Stimulated activated naive CD4-positive, alpha-beta T cell treated with Interleukin-2 at 50 U/mL for 16 hours (primary cell): ENCODE measurements around the gene MRPL39.
A peak's percentile ranks its signal among the peaks of the same experiment; 100 is the strongest.

Experiments used
- DNase-seq: peaks from one replicate; lab custom pipeline; 2025; lab: John Stamatoyannopoulos, UW

Gene MRPL39

DNA sequence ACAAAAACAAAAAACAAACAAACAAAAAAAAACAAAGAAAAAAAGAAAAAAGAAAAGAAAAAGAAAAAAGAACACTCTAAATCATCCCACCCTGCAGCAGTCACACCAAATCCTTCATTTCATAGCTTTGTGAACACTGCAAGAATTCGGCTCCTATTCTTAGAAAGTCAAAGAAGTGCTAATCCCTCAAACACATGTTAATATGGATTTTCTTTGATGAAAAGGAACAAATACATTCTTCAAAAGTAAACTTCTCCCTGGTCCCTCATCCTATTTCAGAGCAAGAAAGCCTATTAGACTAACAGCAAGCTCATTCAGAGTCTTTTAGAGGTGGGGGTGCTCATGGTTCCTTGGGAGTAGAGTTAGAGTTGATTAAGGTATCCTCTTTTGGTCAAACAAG, 7.2 kb upstream of the MRPL39 start:
- no peak for DNase-seq

DNA sequence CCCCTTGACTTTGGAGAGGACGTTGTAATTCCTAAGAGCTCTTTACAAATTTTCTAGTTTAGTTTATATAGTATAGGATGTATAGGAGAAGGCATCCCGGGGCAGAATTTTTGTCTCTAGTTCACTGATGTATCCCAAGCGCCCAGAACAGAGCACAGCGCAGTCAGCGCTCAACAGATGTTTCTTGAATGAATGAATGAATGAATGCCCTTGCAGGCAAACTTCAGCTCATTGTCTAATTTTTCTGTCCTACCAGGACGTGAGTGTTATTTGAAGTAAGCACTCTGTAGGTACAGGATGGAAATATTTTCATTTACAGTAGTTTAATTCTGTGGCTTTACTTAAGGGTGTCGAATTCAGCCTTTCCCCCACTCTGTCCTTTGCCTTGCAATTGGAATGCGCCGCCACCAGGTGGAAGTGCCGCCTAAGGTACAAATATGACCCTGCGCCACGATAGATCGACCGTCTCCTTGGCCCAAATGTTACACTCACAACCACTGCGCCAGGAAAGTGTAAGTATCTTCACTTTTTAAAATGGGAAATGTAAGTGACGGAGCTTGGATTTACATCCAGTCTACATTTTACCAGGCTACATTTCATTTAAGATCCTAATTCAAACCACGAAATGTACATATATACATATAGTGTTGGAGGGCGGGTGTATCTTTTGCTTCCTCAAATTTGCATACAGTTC, 910 bp upstream of the MRPL39 start:
- peak; percentile 70 for DNase-seq

DNA sequence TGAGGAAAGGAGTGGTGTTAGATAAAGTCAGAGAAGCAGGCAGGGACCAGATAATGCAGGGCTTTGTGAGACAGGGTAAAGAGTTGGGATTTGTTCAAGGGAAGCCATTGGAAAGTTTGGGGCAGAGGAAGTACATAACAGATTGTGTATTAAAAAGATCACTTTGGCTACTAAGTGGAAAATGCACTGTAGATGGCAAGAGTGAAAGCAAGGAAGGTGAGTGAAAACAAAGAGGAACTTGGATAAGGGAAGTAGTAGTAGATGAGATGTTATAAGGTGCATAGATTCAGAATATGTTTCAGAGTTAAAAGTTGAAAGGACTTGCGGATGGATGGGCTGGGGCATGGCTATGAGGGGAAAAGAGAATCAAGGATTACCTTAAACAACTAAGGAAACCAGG, 17.4 kb downstream of the MRPL39 start:
- DNase-seq: no peak

DNA sequence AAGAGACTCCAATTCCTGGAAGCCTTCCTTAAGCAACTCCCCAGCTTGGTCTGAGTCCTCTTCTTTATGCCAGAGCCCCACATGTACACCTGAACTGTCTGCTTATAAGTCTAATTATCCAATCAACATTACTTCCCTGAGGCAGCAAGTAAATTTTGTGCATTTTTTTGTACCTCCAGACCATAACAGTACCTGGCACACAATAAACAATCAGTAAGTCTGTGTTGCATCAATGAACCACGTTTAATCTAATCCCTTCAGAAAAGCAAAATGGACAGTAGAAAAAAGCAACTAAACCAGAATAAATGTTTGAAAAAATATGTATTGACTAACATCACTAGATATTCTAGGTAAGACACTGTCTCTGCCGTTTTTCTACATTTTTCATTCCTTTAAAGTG, 20.5 kb downstream of the MRPL39 start:
- DNase-seq: no peak

DNA sequence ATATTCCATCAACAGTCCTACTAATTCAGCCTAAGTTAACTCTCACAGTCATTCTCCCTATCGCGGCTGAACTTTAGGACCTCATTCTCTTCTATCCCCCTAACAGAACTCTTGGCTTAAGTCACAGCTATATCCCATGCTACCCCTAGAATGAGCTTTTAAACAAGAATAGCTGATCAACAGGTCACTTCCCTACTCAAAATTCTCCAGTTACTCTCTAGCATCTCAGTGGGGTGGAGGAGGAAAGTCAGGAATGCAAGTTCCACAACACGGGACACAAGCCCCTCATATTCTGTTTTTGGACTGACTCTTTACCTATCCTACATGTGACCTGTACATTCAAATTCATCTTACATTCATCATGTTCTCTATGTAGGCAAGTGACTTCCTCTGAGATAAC, 21.0 kb downstream of the MRPL39 start:
- no peak for DNase-seq

DNA sequence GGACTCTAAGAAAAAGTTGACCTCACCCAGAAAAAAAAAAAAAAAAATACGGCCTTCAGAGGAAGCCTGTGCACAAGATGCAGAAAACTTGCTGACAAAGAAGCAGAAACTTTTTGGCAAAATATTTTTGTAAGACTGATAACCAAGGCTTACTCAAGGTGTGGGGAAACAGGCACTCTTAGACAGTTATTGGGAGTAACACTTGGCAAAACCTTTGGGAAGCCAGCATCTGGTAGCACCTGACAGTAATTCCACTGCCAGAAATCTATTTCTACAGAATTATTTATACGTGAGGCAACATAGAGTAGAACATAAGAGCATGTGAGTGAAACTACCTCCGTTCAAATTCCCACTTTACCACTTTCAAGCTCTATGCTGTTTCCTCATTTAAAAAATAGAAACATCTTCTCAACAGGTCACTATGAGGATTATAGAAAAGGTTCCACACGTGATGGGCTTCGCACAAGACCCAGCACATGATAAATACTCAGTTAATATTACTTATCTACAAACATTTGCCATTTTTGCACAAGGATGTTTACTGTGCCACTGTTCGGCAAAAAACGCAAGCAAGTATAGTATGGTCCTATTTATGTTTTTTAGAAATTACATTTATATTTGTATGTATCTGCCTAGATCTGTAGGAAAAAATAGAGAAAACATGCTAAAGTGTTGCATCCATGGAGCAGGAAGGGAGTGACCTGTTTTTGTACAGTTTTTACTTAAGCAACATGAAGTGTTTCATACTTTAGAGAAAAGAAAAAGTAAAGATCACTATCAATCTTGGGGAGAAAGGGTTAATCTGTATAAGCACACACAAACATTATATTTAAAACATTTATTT, 22.2 kb downstream of the MRPL39 start:
- no peak for DNase-seq

DNA sequence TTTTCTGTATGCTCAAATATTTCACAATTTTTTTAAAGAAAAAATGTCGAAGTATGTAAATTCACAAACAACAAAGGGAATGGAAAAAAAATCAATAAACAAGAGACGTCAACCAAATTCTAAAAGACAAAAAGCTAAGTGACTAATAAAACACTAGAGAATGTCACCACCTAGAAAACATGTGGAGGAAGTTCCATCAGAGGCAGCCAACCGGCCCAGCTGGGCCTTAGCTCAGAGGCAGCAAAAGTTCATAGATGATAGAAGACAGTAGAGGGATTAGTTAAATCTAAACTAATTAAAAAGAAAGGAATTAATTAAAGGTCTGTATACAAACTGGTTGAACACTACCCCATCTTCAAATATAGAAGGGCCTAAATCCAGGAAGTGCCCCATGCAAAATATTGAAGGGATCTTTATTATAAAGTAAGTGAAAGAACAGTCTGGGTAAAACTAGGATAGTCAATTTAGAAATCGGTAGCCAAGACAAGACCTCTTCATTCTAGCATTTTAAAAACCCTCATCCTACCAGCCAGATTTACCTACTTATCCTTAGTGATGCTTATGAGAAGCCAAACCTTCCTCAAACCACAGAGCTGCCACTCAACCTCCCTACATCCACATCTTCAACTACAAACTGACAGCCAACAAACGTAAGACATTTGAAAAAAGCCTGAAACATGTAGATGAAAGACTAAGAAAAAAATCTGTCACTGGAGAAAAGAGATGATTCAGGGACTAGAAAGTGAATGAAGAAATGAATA, 23.7 kb downstream of the MRPL39 start:
- DNase-seq: no peak

DNA sequence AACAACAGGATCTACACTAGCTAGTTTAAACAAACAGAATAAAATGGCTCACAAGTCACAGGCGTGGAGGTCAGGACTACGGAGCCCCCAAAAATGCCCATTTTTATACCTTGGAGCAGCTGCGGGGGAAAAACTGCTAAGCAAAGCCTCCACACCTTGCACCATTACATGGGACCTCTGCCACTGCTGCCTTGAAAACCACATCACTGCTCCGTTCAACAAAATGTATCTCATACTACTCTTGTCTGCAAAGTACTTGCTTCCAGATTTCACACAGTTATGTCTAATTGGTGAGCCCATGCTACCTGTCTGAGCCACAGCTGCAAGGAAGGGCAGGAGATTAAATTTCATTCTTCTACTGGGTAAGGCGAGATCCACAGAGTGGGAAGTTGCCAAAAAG, 24.4 kb downstream of the MRPL39 start:
- no peak for DNase-seq

DNA sequence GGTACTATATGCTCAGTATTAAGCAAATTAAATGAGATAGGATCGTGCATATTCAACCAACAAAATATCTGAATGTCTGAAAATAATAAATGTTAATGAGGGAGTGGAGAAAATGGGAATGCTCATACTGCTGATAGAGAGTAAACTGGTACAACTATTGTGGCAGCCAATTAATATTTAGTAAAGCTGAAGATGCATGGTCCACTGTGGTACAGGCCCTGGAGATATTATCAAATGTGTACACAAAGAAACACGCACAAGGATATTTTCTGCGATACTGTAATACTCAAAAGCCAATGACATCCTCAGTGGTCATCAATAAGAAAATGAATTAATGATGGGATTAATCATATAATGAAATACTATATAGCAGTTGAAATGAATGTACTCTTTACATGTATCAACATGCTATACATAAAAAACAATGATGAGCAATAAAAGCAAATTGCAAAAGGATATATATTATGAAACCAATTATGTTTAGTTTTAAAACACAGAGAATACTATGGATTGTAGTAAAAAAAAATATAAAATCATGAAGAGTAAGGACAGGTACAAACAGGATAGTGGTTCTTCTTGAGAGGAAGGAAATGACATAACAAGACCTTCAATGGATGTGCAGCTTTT, 25.0 kb downstream of the MRPL39 start:
- no peak for DNase-seq

DNA sequence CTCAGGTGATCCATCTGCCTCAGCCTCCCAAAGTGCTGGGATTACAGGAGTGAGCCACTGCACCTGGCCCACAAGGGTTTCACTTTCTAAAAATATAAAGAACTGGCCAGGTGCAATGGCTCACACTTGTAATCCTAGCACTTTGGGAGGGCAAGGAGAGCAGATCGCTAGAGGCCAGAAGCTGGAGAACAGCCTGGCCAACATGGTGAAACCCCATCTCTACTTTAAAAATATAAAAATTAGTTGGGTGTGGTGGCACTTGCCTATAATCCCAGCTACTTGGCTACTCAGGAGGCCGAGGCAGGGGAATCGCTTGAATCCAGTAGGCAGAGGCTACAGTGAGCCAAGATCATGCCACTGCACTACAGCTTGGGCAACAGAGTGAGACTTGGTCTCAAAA, 25.7 kb downstream of the MRPL39 start:
- no peak for DNase-seq

DNA sequence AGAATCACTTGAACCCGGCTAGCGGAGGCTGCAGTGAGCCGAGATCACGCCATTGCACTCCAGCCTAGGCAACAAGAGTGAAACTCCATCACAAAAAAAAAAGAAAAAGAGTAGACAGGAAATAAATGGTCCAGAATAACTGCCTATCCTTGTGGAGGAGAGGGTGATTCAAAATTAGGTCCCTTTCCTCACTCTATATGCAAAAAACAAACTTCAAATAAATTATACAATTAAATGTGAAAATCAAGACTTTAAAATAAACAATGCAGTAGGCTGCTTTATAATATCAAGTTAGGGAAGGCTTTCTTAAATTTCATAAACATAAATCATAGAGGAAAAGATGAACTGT, 26.4 kb downstream of the MRPL39 start:
- DNase-seq: no peak

DNA sequence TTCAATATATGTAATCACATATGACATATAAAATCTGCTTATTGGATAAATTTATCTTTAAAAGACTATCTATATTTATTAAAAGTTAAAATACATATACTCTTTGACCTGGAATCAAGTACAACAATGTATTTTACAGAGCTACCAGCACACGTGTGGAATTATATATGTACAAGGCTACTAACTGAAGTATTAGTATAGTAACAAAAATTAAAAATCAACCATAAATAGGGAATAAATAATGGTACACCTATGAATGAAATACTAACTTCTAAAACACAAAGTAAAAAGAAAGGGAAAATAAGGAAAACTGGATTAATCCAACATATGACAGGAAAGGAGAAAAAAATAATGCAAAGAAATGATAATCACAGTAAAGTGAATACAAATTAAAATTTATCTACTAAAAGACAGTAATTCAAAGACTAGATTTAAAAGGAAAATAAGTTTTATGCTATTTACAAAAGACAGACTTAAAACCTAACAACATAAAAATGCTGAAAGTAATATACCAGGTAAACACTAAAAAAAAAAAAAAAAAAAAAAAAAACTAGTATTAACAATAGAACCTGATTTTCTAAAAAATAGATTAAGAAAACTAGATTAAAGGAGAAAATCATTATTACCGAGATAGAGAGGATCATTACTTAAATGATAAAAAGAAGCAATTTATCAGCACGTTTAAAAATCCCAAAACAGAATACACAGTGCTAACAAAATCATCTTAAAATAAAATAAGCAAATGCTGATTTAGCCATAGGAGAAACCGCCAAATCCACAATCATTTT, 27.9 kb downstream of the MRPL39 start:
- DNase-seq: no peak

DNA sequence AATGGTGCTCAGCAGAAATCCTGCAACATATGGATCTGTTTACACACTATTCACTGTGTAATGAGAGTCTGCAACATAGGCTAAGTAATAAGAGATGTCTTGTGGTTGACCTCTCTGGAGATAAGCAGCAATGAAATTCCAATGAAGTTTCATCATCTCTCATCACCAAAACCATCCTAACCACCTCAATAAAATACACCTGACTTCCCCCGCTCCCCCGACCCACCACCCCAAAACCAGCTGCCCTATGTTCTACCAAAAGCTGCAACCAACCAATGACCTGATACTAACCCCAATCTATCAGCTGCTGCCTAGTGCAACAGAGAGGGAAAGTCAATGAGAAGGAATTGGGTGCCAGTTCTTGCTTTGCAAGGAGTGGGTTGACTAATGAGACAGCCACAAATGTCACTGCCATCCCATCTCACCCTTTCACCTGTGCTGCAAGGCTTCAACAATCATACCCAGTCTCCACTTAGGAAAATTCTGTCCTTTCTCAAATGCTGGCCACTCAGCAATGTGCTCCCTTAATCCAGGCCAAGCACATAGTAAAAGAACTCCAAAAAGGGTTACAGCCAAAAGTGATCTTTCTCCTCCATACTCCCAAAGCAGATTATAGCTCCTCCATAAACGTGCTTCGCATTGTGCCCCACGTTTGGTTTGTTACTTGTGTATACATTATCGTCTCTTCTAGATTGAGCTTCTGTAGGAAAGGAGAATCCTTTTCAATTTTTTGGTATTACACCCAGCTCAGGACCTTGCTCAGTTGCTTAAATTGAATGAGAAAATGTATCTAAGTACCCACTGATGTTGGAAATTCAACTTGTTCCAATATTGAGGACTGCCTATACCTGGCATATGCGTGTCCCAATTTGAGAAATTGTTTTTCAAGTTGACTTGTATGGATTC, 29.0 kb downstream of the MRPL39 start:
- peak; percentile 39 for DNase-seq

DNA sequence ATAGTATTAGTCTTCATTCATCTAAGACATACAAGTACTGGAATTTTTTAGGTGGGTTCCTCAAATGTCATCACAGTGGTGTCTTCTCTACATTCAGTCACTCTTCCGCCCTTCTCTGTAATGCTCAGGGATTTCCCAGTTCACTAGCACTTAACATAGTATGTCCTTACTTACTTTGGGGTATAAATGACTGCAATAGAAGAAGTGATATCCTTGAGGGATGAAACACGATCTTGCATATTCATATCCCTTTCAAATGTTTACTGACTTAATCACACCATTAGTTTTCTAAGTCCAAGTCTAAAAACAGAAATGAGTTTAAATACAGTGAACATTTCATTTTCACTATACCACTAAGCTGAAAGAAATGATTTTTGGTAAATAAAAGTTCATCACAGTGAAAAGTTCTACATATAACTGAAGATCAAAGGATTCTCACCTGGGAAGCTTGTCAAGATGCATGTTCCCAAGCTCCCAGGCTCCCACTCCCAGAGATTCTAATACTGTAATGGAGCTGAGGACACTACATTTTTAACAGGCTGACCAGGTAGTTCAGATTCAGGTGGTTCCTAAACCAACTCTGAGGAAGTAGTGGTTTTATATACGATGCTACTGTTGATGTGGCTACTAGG, 29.7 kb downstream of the MRPL39 start:
- no peak for DNase-seq

DNA sequence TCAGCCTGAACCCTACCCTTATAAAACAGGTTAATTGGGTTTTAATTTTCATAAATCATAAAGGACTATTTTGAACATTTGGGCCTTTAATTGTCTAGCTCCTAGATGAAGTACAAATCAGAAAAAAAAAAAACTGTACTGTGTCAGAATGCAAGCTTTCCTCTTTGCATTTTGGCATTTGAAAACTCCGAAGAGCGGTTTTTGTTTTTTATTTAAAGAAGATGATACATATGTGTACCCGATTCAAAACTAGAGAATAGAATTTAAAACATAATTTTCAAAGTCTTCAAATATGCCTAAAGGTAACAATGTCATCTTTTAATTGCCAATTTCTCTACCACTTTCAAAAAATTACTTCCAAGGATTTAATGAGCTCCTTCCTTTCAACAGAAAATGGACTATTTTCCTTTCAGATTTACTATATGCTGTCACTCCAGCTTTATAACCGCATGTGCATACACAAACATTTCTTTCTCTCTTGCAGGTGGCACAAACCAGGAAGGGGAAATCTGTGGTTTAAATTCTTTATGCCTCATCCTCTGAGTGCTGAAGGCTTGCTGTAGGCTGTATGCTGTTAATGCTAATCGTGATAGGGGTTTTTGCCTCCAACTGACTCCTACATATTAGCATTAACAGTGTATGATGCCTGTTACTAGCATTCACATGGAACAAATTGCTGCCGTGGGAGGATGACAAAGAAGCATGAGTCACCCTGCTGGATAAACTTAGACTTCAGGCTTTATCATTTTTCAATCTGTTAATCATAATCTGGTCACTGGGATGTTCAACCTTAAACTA, 33.7 kb downstream of the MRPL39 start:
- peak; percentile 72 for DNase-seq

DNA sequence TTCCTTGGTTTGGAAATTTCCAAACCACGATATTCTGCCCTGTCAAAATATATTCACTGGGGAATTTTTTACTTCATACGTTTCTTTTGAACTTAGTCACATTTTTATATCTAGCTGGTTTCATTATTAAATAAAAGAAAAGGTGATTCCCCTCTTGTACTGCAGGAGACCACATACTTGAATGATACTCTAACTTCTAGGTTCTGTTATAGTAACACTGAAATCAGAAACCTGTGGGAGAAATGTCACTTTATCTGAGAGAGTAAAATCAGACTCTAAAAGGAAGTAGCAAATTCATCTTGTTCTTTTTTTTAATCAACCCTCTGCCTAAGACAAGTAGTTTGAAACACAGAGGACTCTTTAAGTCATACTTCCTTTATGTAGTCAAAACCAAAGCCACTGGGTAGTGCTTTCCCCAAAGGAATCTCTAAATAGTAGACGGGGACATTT, 34.4 kb downstream of the MRPL39 start:
- no peak for DNase-seq

DNA sequence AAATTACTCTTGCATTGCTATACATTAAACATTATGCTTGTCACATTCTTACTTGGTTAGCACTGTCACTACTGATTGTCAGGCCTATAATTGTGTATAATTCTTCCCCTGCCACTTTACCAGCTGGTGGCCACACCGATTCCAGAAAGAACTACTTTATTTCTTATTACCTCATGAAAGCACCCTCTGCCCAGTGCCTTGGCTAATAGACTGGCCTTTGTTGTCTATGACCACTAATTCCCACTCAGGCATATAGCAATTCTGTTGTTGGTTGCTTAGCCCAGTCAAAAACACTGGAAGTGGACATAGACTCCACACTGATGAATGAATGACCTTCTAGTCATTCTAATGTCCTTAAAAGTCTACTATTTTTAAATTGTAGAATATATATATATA, 35.6 kb downstream of the MRPL39 start:
- no peak for DNase-seq

DNA sequence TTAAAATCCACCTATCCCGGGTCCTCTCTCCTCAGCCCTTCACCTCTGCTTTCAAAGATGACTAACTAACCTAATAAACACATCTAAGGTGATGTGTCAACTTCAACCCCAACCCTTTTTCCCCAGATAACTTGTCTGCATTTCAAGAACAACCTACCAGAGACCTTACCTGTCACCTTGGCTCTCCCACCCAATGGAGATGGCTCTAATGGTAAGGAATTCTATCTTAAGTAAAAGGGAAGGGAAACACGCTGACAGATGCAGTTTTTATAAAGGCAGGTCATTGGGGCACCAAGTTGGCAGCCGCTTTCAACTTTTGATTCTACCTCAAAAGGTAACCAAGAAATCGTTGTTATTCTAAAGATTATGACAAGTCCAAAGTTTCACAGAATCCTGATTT, 37.6 kb downstream of the MRPL39 start:
- DNase-seq: no peak

DNA sequence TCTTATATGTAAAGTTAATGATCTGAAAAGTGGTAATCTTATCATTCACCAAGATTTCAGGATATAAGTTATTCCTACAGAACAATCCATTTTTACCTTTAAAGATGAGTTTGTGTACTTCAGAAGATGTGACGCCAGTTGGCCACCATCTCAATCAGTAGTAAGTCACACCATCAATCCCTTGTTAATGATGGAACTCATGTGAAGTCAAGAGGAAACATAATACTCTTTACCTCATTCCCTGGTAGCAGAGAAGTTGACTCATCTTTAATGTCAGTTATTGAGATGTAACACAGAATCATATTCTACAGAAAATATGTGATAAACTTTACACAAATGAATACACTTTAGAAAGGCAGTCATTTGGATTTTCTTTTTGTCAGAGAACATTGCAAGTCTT, 38.2 kb downstream of the MRPL39 start:
- DNase-seq: no peak
